Measurements from ENCODE around the gene RSPO1. TPM values are rescaled to one million over a fixed set of nuclear protein-coding genes. Genes with fewer than 3 reads are reported as not detected.

The RSPO1 gene
- total and polyA plus RNA-seq, 10 of the 15 experiments (the other 5 are each of a cell fraction or from before 2014, with no cell fraction given), result not detected

- Histone ChIP-seq H3K9ac (ENCODE audit: control insufficient read depth, insufficient read depth, low read length) (no peak overlapping the region), H3K79me2 (ENCODE audit: control insufficient read depth, insufficient read depth, low read length) (no peaks in the 10 kb centered on the region), H3K4me1 (ENCODE audit: control insufficient read depth, insufficient read depth, low read length) (no peaks in the 10 kb centered on the region), H3K4me2 (ENCODE audit: control insufficient read depth, insufficient read depth) (no peak overlapping the region), H3K27ac (ENCODE audit: control insufficient read depth, insufficient read depth) (no peak overlapping the region), H3K27me3 (replicated peaks in 1 of 2; ENCODE audit: control insufficient read depth in 2 of 2, insufficient read depth in 2 of 2, low read length in 1 of 2) (peaks cover 23 to 34% of the 10 kb centered on the region in 2 experiments), H3K4me3 (no peak overlapping the region), H2AFZ (ENCODE audit: control insufficient read depth, low read depth, low read length) (no peak overlapping the region), H3K9me3 (replicated peaks; ENCODE audit: control insufficient read depth, insufficient read depth, low read length) (no peaks in the 10 kb centered on the region), H3K36me3 (ENCODE audit: control insufficient read depth in 2 of 2, insufficient read depth in 2 of 2, low read length in 1 of 2) (no peaks in the 10 kb centered on the region), H4K20me1 (ENCODE audit: control insufficient read depth, insufficient read depth) (no peaks in the 10 kb centered on the region)
- TF ChIP-seq BCL11A (IDR thresholded peaks at IDR 0.05; ENCODE audit: low read depth, low read length), result no peak
- no peak for TF ChIP-seq JUND (IDR thresholded peaks at IDR 0.05; ENCODE audit: low read depth, low read length)
- TF ChIP-seq ZZZ3 (IDR thresholded peaks at IDR 0.05; ENCODE audit: control insufficient read depth, insufficient read length, low read depth), result no peak
- TF ChIP-seq MYC (IDR thresholded peaks at IDR 0.05; ENCODE audit: insufficient read depth, insufficient read length, insufficient replicate concordance, low read length, severe bottlenecking), result no peak
- TF ChIP-seq ZNF274 (IDR thresholded peaks at IDR 0.05; ENCODE audit: insufficient read depth, insufficient read length), result no peak
- no peak for TF ChIP-seq TARDBP (IDR thresholded peaks at IDR 0.05; ENCODE audit: borderline replicate concordance)
- in situ Hi-C loops (cut with MboI), result no loop called here
- ChIA-PET CTCF (interaction anchor here (1.7 kb wide), 1 partner anchor 11 kb away, joined by 5 read pairs; no protein-coding TSS in a partner anchor), SMC1A (ENCODE audit: uncharacterized antibody, unreplicated experiment) (no interaction called here), RAD21 (ENCODE audit: unreplicated experiment) (no interaction called here), POLR2A (no interaction called here)
- no peak for DNase-seq (ENCODE audit: low read depth, low spot score)
- 1% methylated on average over 27 of the region's 31 CpGs for WGBS (ENCODE audit: insufficient coverage, insufficient replicate concordance, low lambda C conversion rate, missing lambda C conversion rate)
- intact Hi-C loops (cut with micrococcal nuclease; ENCODE audit: unreplicated experiment), result no loop called here
- FAIRE-seq, result no peak
- ATAC-seq, result no peak
- no TSS peak for BruUV-seq (replicated peaks)
Observed at GRCh38 chr1:37633040-37633937, 1.4 kb downstream of the RSPO1 start.

GRCh38 chr1:37631036-37631435 is 3.7 kb downstream of the RSPO1 start:
- Histone ChIP-seq H3K9me3 (replicated peaks; ENCODE audit: control insufficient read depth, insufficient read depth, low read length) (no peaks in the 10 kb centered on the region), H3K9ac (ENCODE audit: control insufficient read depth, insufficient read depth, low read length) (no peak overlapping the region), H2AFZ (ENCODE audit: control insufficient read depth, low read depth, low read length) (no peak overlapping the region), H3K27ac (ENCODE audit: control insufficient read depth, insufficient read depth) (no peak overlapping the region), H3K4me1 (ENCODE audit: control insufficient read depth, insufficient read depth, low read length) (no peaks in the 10 kb centered on the region), H3K36me3 (ENCODE audit: control insufficient read depth in 2 of 2, insufficient read depth in 2 of 2, low read length in 1 of 2) (no peaks in the 10 kb centered on the region), H4K20me1 (ENCODE audit: control insufficient read depth, insufficient read depth) (no peaks in the 10 kb centered on the region), H3K4me3 (no peak overlapping the region), H3K27me3 (replicated peaks in 1 of 2; ENCODE audit: control insufficient read depth in 2 of 2, insufficient read depth in 2 of 2, low read length in 1 of 2) (peaks cover 23 to 34% of the 10 kb centered on the region in 2 experiments), H3K4me2 (ENCODE audit: control insufficient read depth, insufficient read depth) (no peak overlapping the region), H3K79me2 (ENCODE audit: control insufficient read depth, insufficient read depth, low read length) (no peaks in the 10 kb centered on the region)
- in situ Hi-C loops (cut with MboI), result no loop called here
- POLR2A ChIA-PET, result no interaction called here
- FAIRE-seq (no peak), ATAC-seq (no peak), DNase-seq (ENCODE audit: low read depth, low spot score) (no peak)
- SMC1A ChIA-PET (ENCODE audit: uncharacterized antibody, unreplicated experiment), result interaction anchor here (1.6 kb wide), 1 partner anchor 33 kb away, joined by 4 read pairs; no protein-coding TSS in a partner anchor
- BruUV-seq (replicated peaks), result no TSS peak
- 36% methylated on average over 5 of the region's 5 CpGs for WGBS (ENCODE audit: insufficient coverage, insufficient replicate concordance, low lambda C conversion rate, missing lambda C conversion rate)
- CTCF ChIA-PET, result no interaction called here
- intact Hi-C loops (cut with micrococcal nuclease; ENCODE audit: unreplicated experiment), result no loop called here
- RAD21 ChIA-PET (ENCODE audit: unreplicated experiment), result no interaction called here
- TF ChIP-seq GABPA (IDR thresholded peaks at IDR 0.05; ENCODE audit: low read depth), result no peak
- TF ChIP-seq ZNF622 (IDR thresholded peaks at IDR 0.05), result no peak
